HepG2 (cell line): ENCODE measurements around the gene ST8SIA1. TPM values are rescaled to one million over a fixed set of nuclear protein-coding genes. Genes with fewer than 3 reads are reported as not detected.

Source experiments
- ATAC-seq: fragments of 200-7000 bp; cut with Tn5 transposase; 3 replicates; pipeline ENCODE4 v1.9.1; 2020; ENCODE audit warnings: mild to moderate bottlenecking, moderate library complexity
- BruUV-seq: library from RNA; stranded (reverse); fragments of 400-500 nt; replicated peaks from 2 replicates; lab custom pipeline; 2021; lab: Mats Ljungman, UMichigan
- CTCF ChIA-PET: fragments of 300-600 bp; formaldehyde crosslinking; extraction: SDS; loops from one replicate; lab custom pipeline; 2021; ENCODE audit warnings: low total read pairs, inconsistent platforms, low intra/inter-chr PET ratio; lab: Yijun Ruan, JAX
- POLR2A ChIA-PET: fragments of 350-600 bp; sonication (Branson Sonifier 250); formaldehyde crosslinking; loops from one replicate; lab custom pipeline; 2020; ENCODE audit warnings: antibody characterized with exemption, inconsistent platforms; lab: Yijun Ruan, JAX
- DNase-seq: peaks from one replicate; pipeline ENCODE4 v3.0.0-alpha.2; 2015; ENCODE audit warnings: low spot score
- FAIRE-seq: peaks from 3 replicates; lab custom pipeline; 2011; peaks lifted over from hg19 to GRCh38; lab: Jason Lieb, UNC
- H2AFZ ChIP-seq: one replicate; pipeline ENCODE4 v1.6.1; 2011; ENCODE audit warnings: low read length, inconsistent platforms
- H3K27ac ChIP-seq: fragments of 300-600 bp; 3 replicates; pipeline ENCODE4 v1.8.0; 2011; ENCODE audit warnings: mixed run types, mild to moderate bottlenecking, mixed read lengths, low read length, inconsistent platforms; ENCODE audit not compliant: insufficient read depth; ENCODE audit errors: extremely low read length
- H3K27me3 ChIP-seq, 2 experiments: fragments of 200-600 bp in 1 of 2; 2 replicates in 1 of 2; 3 replicates in 1 of 2; pipeline versions ENCODE4 v1.6.0 to v1.8.0; 2011; ENCODE audit warnings: low read length in 2 of 2, mild to moderate bottlenecking in 2 of 2, moderate library complexity in 2 of 2, inconsistent platforms in 1 of 2; ENCODE audit not compliant: insufficient read depth in 2 of 2, control insufficient read depth in 1 of 2
- H3K36me3 ChIP-seq, 2 experiments: fragments of 200-600 bp in 1 of 2; replicated peaks in 1 of 2; 2 replicates in 1 of 2; 3 replicates in 1 of 2; pipeline versions ENCODE4 v1.5.1 to v1.8.0; 2011; ENCODE audit warnings: low read length in 2 of 2, inconsistent platforms in 1 of 2; ENCODE audit not compliant: insufficient read depth in 2 of 2, control insufficient read depth in 1 of 2
- H3K4me1 ChIP-seq: 2 replicates; pipeline ENCODE4 v1.5.1; 2012; ENCODE audit warnings: low read length, inconsistent platforms; ENCODE audit not compliant: insufficient read depth
- H3K4me2 ChIP-seq: 2 replicates; pipeline ENCODE4 v1.6.0; 2011; ENCODE audit warnings: low read depth, low read length, inconsistent platforms
- H3K4me3 ChIP-seq, 3 experiments: fragments of 200-600 bp in 1 of 3; sonication (generic), shearing (Covaris generic) in 1 of 3; replicated peaks in 1 of 3; 2 replicates each; pipeline ENCODE4 v1.5.1; 2011 to 2016; ENCODE audit warnings: low read length in 3 of 3, inconsistent platforms in 2 of 3, low read depth in 2 of 3, mild to moderate bottlenecking in 2 of 3, control low read depth in 1 of 3, mixed read lengths in 1 of 3; ENCODE audit not compliant: insufficient read depth in 1 of 3
- H3K79me2 ChIP-seq: one replicate; pipeline ENCODE4 v1.6.1; 2011; ENCODE audit warnings: low read length, inconsistent platforms; ENCODE audit not compliant: insufficient read depth
- H3K9ac ChIP-seq: 2 replicates; pipeline ENCODE4 v1.6.0; 2011; ENCODE audit warnings: mild to moderate bottlenecking, low read depth, low read length, inconsistent platforms; ENCODE audit not compliant: insufficient read depth
- H3K9me3 ChIP-seq: 2 replicates; pipeline ENCODE4 v1.5.1; 2012; ENCODE audit warnings: mild to moderate bottlenecking, low read length
- H4K20me1 ChIP-seq: 2 replicates; pipeline ENCODE4 v1.6.0; 2011; ENCODE audit warnings: inconsistent platforms, mild to moderate bottlenecking, low read length, moderate library complexity; ENCODE audit not compliant: insufficient read depth
- ATF5 ChIP-seq: sonication (generic); formaldehyde crosslinking; IDR thresholded peaks from 2 replicates; pipeline ENCODE4 v1.4.0; 2020; ENCODE audit warnings: mild to moderate bottlenecking, low read depth, missing genetic modification reagents
- ELF1 ChIP-seq: sonication (generic); formaldehyde crosslinking; IDR thresholded peaks from 2 replicates; pipeline ENCODE4 v1.4.0; 2020; ENCODE audit warnings: missing genetic modification reagents
- HDAC6 ChIP-seq: fragments of 200-600 bp; sonication (generic); IDR thresholded peaks from 2 replicates; pipeline ENCODE4 v1.7.0; 2017; ENCODE audit warnings: mild to moderate bottlenecking, antibody characterized with exemption, low read length, low read depth
- HNF4A ChIP-seq: sonication (generic); formaldehyde crosslinking; IDR thresholded peaks from 2 replicates; pipeline ENCODE4 v1.4.0; 2020; ENCODE audit warnings: missing genetic modification reagents
- KDM2A ChIP-seq: sonication (generic); formaldehyde crosslinking; IDR thresholded peaks from 2 replicates; pipeline ENCODE4 v1.4.0; 2020; ENCODE audit warnings: low read depth, missing genetic modification reagents, borderline replicate concordance
- MEIS2 ChIP-seq: sonication (generic); formaldehyde crosslinking; IDR thresholded peaks from 2 replicates; pipeline ENCODE4 v1.9.0; 2021; ENCODE audit warnings: mild to moderate bottlenecking, missing genetic modification reagents
- MXI1 ChIP-seq: IDR thresholded peaks from 3 replicates; pipeline ENCODE4 v1.6.1; 2012; ENCODE audit warnings: low read depth, low read length, inconsistent platforms, borderline replicate concordance
- NONO ChIP-seq, 2 experiments: fragments of 450-650 bp in 1 of 2; sonication (generic) in 1 of 2; formaldehyde crosslinking in 1 of 2; IDR thresholded peaks in 1 of 2; conservative IDR thresholded peaks in 1 of 2; 2 replicates each; pipeline versions ENCODE4 v1.6.1 to v1.8.0; 2017 to 2022; ENCODE audit warnings: mild to moderate bottlenecking in 1 of 2, missing genetic modification reagents in 1 of 2, moderate library complexity in 1 of 2
- POGK ChIP-seq: sonication (generic); formaldehyde crosslinking; conservative IDR thresholded peaks from 2 replicates; pipeline ENCODE4 v1.8.0; 2022; ENCODE audit warnings: mild to moderate bottlenecking, moderate library complexity, missing genetic modification reagents
- RAD21 ChIP-seq: fragments of 450-650 bp; formaldehyde crosslinking; IDR thresholded peaks from 2 replicates; pipeline ENCODE4 v1.5.0; 2020; ENCODE audit warnings: mild to moderate bottlenecking
- RBM22 ChIP-seq: fragments of 200-400 bp; formaldehyde crosslinking; optimal IDR thresholded peaks from 2 replicates; pipeline ENCODE3; 2017; ENCODE audit warnings: mild to moderate bottlenecking, low read length, moderate library complexity
- SMAD9 ChIP-seq: sonication (generic); formaldehyde crosslinking; IDR thresholded peaks from 2 replicates; pipeline ENCODE4 v1.5.1; 2020; ENCODE audit warnings: mild to moderate bottlenecking, missing genetic modification reagents
- SNAPC5 ChIP-seq: sonication (generic); formaldehyde crosslinking; IDR thresholded peaks from 2 replicates; pipeline ENCODE4 v1.8.1; 2023; ENCODE audit warnings: mild to moderate bottlenecking, missing genetic modification reagents, borderline replicate concordance
- ZFP90 ChIP-seq: sonication (generic); formaldehyde crosslinking; IDR thresholded peaks from 2 replicates; pipeline ENCODE4 v1.8.0; 2022; ENCODE audit warnings: missing genetic modification reagents, mild to moderate bottlenecking, inconsistent platforms, borderline replicate concordance
- ZNF263 ChIP-seq: sonication (generic); formaldehyde crosslinking; IDR thresholded peaks from 2 replicates; pipeline ENCODE4 v1.4.0; 2020; ENCODE audit warnings: missing genetic modification reagents
- ZNF446 ChIP-seq: sonication (generic); formaldehyde crosslinking; IDR thresholded peaks from 2 replicates; pipeline ENCODE4 v1.5.0; 2020; ENCODE audit warnings: mild to moderate bottlenecking, missing genetic modification reagents
- WGBS: methylation state at CpG from one replicate; pipeline ENCODE4 v1.1.6; 2017; ENCODE audit warnings: low lambda C conversion rate; 5-methylcytosine and 5-hydroxymethylcytosine counted together
- in situ Hi-C: cut with HindIII; loops from 2 replicates; pipeline ENCODE4 v1.10.0; 2017; ENCODE audit warnings: low pct_unique_long_range_greater_than_20kb; ENCODE audit not compliant: extremely low pct_ligation_motif_present
- intact Hi-C: fragments of 100-400 bp; cut with micrococcal nuclease; formaldehyde crosslinking; loops from one replicate; pipeline ENCODE4 v1.10.0; 2022; ENCODE audit not compliant: unreplicated experiment
- polyA plus RNA-seq, 8 experiments: library from polyadenylated mRNA; depleted of rRNA in 3 of 8; stranded (reverse) in 7 of 8; unstranded in 1 of 8; fragments of >200 nt; fragmentation: Illumina TruSeq in 4 of 8; extraction: Trizol in 4 of 8; gene quantifications; 2 replicates each; pipeline versions ENCODE4 v1.2.1 to v1.2.3, GENCODE V29; 2011 to 2016; ENCODE audit warnings: low read depth in 4 of 8, missing spikeins in 1 of 8, mixed read lengths in 1 of 8; ENCODE audit not compliant: insufficient read depth in 1 of 8
- total RNA-seq, 5 experiments: library from RNA; depleted of rRNA; stranded (reverse); fragments of >200 nt; fragmentation: Illumina TruSeq; extraction: Trizol; gene quantifications; 2 replicates each; pipeline ENCODE4 v1.2.3, GENCODE V29; 2016; ENCODE audit warnings: low read depth in 1 of 5

Gene ST8SIA1
- total and polyA plus RNA-seq, 2 of the 13 experiments (the other 11 are each of a cell fraction or from before 2014, with no cell fraction given), result not detected

GRCh38 chr12:22287776-22288621 lies 46.5 kb downstream of the ST8SIA1 start (continued):
- TF ChIP-seq HDAC6 (no peak), SNAPC5 (CRISPR knock-in tag) (no peak), MEIS2 (CRISPR knock-in tag) (no peak), SMAD9 (CRISPR knock-in tag) (no peak), ELF1 (CRISPR knock-in tag) (no peak), ATF5 (no peak), ZFP90 (no peak), KDM2A (CRISPR knock-in tag) (no peak), RBM22 (no peak), MXI1 (no peak)

- no peak for ATAC-seq
- BruUV-seq, result no TSS peak
- no peak for TF ChIP-seq ZNF446 (CRISPR knock-in tag)
- TF ChIP-seq HNF4A, result no peak
- TF ChIP-seq ZNF263 (CRISPR knock-in tag), result no peak
- TF ChIP-seq POGK, result no peak
- no peak for TF ChIP-seq RAD21 (CRISPR knock-in tag)
- no peak for TF ChIP-seq NONO (IDR thresholded peaks at IDR 0.05)
- no peak for TF ChIP-seq NONO (CRISPR knock-in tag; conservative IDR thresholded peaks at IDR 0.05)
- TF ChIP-seq, all 625 proteins: peak for 0
- Histone ChIP-seq H3K36me3 (no peaks in the 10 kb centered on the region), H3K79me2 (no peaks in the 10 kb centered on the region), H3K27me3 (no peaks in the 10 kb centered on the region), H2AFZ (no peak overlapping the region), H3K27ac (no peak overlapping the region), H3K9ac (no peak overlapping the region), H3K4me2 (no peak overlapping the region), H3K9me3 (no peaks in the 10 kb centered on the region), H4K20me1 (no peaks in the 10 kb centered on the region), H3K4me1 (no peaks in the 10 kb centered on the region), H3K4me3 (no peak overlapping the region)
- intact Hi-C loops, result no loop called here
- WGBS, result 7% methylated on average over 3 of the region's 3 CpGs
- ChIA-PET CTCF (no interaction called here), POLR2A (no interaction called here)
- FAIRE-seq (no peak), DNase-seq (no peak)
- in situ Hi-C loops, result no loop called here
Observed at GRCh38 chr12:22287101-22287500, 47.4 kb downstream of the ST8SIA1 start.
